Spinal cord (tissue), 10 donors: ENCODE results near the gene CCL28. TPM values are rescaled to one million over a fixed set of nuclear protein-coding genes. Genes with fewer than 3 reads are reported as not detected.
"Not testable (repeated sequence)": the region's sequence is repeated elsewhere in the genome, so short reads cannot be mapped to it uniquely, and the experiment has no call there.

Source experiments
- DNase-seq, 6 donors: peaks; one replicate each; pipeline versions ENCODE4 v3.0.0 to v3.0.0-alpha.2; 2013 to 2015; ENCODE audit warnings: low spot score in 6 of 6, low read depth in 4 of 6
- H3K27ac ChIP-seq: one replicate; pipeline ENCODE4 v1.5.1; 2013; ENCODE audit warnings: low read depth, low read length, control low read depth
- H3K27me3 ChIP-seq: one replicate; pipeline ENCODE4 v1.6.1; 2013; ENCODE audit warnings: low read length; ENCODE audit not compliant: control insufficient read depth, insufficient read depth
- H3K36me3 ChIP-seq: one replicate; pipeline ENCODE4 v1.6.1; 2013; ENCODE audit warnings: low read length; ENCODE audit not compliant: control insufficient read depth, insufficient read depth
- H3K4me1 ChIP-seq: one replicate; pipeline ENCODE4 v1.6.1; 2013; ENCODE audit warnings: low read length; ENCODE audit not compliant: control insufficient read depth, insufficient read depth
- H3K4me3 ChIP-seq: one replicate; pipeline ENCODE4 v1.5.1; 2013; ENCODE audit warnings: low read depth, low read length, control low read depth
- H3K9me3 ChIP-seq: one replicate; pipeline ENCODE4 v1.6.1; 2013; ENCODE audit warnings: low read length; ENCODE audit not compliant: control insufficient read depth, insufficient read depth
- WGBS: methylation state at CpG from one replicate; pipeline ENCODE4 v1.1.5; 2013; ENCODE audit warnings: missing lambda C conversion rate; ENCODE audit not compliant: insufficient coverage; 5-methylcytosine and 5-hydroxymethylcytosine counted together
- polyA plus RNA-seq, 2 donors: library from polyadenylated mRNA; unstranded; fragments of 120-200 nt; gene quantifications; one replicate each; pipeline ENCODE4 v1.2.1, GENCODE V29; 2013; ENCODE audit not compliant: insufficient read length in 2 of 2
- total RNA-seq, 2 donors: library from RNA; depleted of rRNA in 1 of 2; stranded (reverse); fragments of 120-200 nt in 1 of 2; fragments of >200 nt in 1 of 2; gene quantifications; one replicate each; pipeline versions ENCODE4 v1.2.3 to v1.2.4, GENCODE V29; 2013 to 2014
- donor health status: healthy.

CCL28 gene
- total and polyA plus RNA-seq, 4 donors: 1.0 to 6.1 (median 2.5) TPM

GRCh38 chr5:43425983-43426382 lies 13.8 kb upstream of the CCL28 start:
- H3K36me3 ChIP-seq: no peaks in the 10 kb centered on the region
- H3K4me1 ChIP-seq: no peaks in the 10 kb centered on the region
- 100% methylated on average over 2 of the region's 2 CpGs for WGBS
- H3K27me3 ChIP-seq: no peaks in the 10 kb centered on the region
- no peaks in the 10 kb centered on the region for H3K9me3 ChIP-seq
- no peak for DNase-seq
- no peak overlapping the region for H3K4me3 ChIP-seq
- no peak overlapping the region for H3K27ac ChIP-seq

- WGBS: 77% methylated on average over 4 of the region's 6 CpGs
These were observed 10.9 kb upstream of the CCL28 start for GRCh38 chr5:43423086-43423485.

DNA sequence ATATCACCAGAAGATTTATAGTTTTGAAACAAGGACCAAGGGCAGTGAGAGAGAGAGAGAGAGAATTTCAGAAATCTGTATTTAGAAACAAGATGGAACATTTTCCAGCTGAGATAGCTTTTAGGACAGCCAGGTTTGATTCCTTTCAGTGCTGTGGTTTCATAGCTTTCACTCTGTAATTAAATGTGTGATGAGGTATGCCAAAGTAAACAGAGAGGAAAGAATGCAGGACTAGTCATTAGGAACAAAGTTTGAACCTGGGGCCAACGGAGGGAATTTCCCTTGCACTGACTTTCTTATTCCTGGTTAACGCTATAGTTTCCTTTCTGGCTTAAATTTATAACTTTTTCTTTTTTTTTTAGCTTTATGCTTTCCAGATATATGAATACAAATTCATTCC lies 10.0 kb upstream of the CCL28 start:
- H3K4me1 ChIP-seq: no peaks in the 10 kb centered on the region
- no peaks in the 10 kb centered on the region for H3K36me3 ChIP-seq
- 50% methylated on average over 1 of the region's 2 CpGs for WGBS
- no peaks in the 10 kb centered on the region for H3K9me3 ChIP-seq
- H3K4me3 ChIP-seq: no peak overlapping the region
- no peak overlapping the region for H3K27ac ChIP-seq
- DNase-seq: peak in 1 of 6 donors; percentile 25
- no peaks in the 10 kb centered on the region for H3K27me3 ChIP-seq

More at GRCh38 chr5:43423086-43423485, 10.9 kb upstream of the CCL28 start:
- not testable (repeated sequence) for H3K27me3 ChIP-seq, H3K27ac ChIP-seq, DNase-seq, H3K36me3 ChIP-seq, H3K4me3 ChIP-seq, H3K9me3 ChIP-seq, H3K4me1 ChIP-seq

- no peak overlapping the region for H3K4me3 ChIP-seq
- no peaks in the 10 kb centered on the region for H3K4me1 ChIP-seq
- H3K9me3 ChIP-seq: no peaks in the 10 kb centered on the region
- no peaks in the 10 kb centered on the region for H3K27me3 ChIP-seq
- H3K27ac ChIP-seq: no peak overlapping the region
- no peak for DNase-seq
- 93% methylated on average over 4 of the region's 7 CpGs for WGBS
- no peaks in the 10 kb centered on the region for H3K36me3 ChIP-seq
These were observed 9.4 kb upstream of the CCL28 start for GRCh38 chr5:43421450-43422133.

DNA sequence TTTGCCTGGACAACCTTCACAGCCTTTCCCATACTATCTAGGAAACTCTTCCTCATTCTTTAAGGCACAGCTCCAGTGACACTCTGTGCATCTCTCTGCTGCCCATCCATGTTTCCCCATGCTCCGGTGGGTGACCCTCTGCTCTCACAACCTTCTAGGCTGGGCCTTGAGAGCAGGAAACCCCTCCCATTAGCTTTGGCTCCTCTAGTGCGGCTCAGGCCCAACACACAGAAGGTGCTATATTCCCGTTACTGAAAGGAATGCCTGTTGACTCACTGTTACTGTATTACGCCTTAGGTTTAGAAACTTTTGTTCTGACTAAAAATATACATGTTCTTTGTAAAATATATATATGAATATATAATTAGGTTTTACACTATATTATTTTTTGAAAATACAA lies 8.1 kb upstream of the CCL28 start:
- no peak for DNase-seq
- Histone ChIP-seq H3K4me3 (no peak overlapping the region), H3K27me3 (no peaks in the 10 kb centered on the region), H3K36me3 (no peaks in the 10 kb centered on the region), H3K27ac (no peak overlapping the region), H3K9me3 (no peaks in the 10 kb centered on the region), H3K4me1 (no peaks in the 10 kb centered on the region)
- 83% methylated on average over 1 of the region's 4 CpGs for WGBS

- DNase-seq: no peak
- H3K4me1 ChIP-seq: no peaks in the 10 kb centered on the region
- no peaks in the 10 kb centered on the region for H3K36me3 ChIP-seq
- no peak overlapping the region for H3K4me3 ChIP-seq
- no peak overlapping the region for H3K27ac ChIP-seq
- no peaks in the 10 kb centered on the region for H3K27me3 ChIP-seq
- WGBS: 92% methylated on average over 2 of the region's 2 CpGs
- H3K9me3 ChIP-seq: no peaks in the 10 kb centered on the region
These were observed 6.4 kb upstream of the CCL28 start for GRCh38 chr5:43418561-43418960.

DNA sequence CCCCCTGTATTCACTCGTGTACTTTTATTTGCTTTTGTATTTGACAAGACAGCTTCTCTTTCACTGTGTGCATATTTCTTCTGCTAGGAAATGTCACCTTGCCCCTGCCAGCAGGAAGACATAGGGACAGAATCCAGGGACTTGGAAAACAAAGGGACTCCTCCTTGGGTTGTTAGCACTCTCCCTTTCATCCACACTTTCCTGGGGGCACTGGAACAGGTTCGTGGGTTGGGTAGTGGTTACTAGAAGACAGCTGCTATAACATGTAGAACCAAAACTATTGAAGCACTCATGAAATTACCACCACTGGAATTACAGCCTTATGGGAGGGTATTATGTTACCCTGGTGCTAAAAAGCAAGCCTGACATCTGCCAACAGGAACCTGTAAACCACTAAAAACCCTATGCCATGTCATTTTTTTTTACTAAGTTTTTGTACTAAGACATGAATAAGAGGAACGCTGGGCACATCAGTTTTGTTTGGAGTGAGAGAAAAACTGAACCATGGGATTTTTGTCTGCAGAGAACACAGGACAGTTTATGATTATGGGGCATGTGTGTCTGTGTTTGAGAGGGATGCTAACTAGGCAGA lies 4.7 kb upstream of the CCL28 start:
- Histone ChIP-seq H3K4me1 (no peaks in the 10 kb centered on the region), H3K36me3 (no peaks in the 10 kb centered on the region), H3K27ac (no peak overlapping the region), H3K9me3 (no peaks in the 10 kb centered on the region), H3K27me3 (no peaks in the 10 kb centered on the region), H3K4me3 (no peak overlapping the region)
- WGBS: 30% methylated on average over 2 of the region's 3 CpGs
- DNase-seq: no peak

GRCh38 chr5:43415935-43416802 lies 4.0 kb upstream of the CCL28 start:
- no peak overlapping the region for H3K4me3 ChIP-seq
- WGBS: no CpG with 5 or more reads among the region's 3 CpGs
- H3K4me1 ChIP-seq: no peaks in the 10 kb centered on the region
- H3K9me3 ChIP-seq: no peaks in the 10 kb centered on the region
- no peak overlapping the region for H3K27ac ChIP-seq
- H3K36me3 ChIP-seq: no peaks in the 10 kb centered on the region
- no peak for DNase-seq
- no peaks in the 10 kb centered on the region for H3K27me3 ChIP-seq

DNA sequence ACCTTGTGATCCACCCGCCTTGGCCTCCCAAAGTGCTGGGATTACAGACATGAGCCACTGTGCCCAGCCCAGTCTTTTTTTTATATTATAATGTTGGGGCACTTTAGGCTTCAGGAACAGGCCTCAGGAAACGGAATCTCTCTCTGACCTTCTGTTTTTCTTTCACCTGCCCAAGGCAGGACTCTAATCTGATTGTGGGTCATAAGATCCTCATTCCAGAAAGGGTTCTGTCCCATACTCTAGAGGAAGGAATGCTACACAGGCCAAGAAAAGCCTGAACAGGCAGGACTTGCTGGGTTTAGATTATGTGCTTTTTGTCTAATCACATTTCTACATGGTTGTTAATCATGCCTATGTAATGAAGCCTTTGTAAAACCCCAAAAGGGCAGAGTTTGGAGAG lies 1.8 kb upstream of the CCL28 start:
- no peak for DNase-seq
- Histone ChIP-seq H3K36me3 (no peaks in the 10 kb centered on the region), H3K4me1 (no peaks in the 10 kb centered on the region), H3K4me3 (no peak overlapping the region), H3K27ac (no peak overlapping the region), H3K27me3 (no peaks in the 10 kb centered on the region), H3K9me3 (no peaks in the 10 kb centered on the region)
- WGBS: no CpG with 5 or more reads among the region's 2 CpGs
